AG09309 (cell line): ENCODE results near the gene SLC17A5.
A peak's percentile ranks its signal among the peaks of the same experiment; 100 is the strongest.
"Not testable (repeated sequence)": the region's sequence is repeated elsewhere in the genome, so short reads cannot be mapped to it uniquely, and the experiment has no call there.

ENCODE experiments used
- DNase-seq: peaks from one replicate; pipeline ENCODE4 v3.0.0-alpha.2; 2010; ENCODE audit warnings: low read depth
- H3K4me3 ChIP-seq: 2 replicates; pipeline ENCODE4 v1.5.1; 2011; ENCODE audit warnings: mild to moderate bottlenecking, low read depth, low read length, moderate library complexity; ENCODE audit not compliant: control insufficient read depth
- CTCF ChIP-seq: IDR thresholded peaks from 2 replicates; pipeline ENCODE4 v1.5.1; 2011; ENCODE audit warnings: mild to moderate bottlenecking, low read depth, low read length, inconsistent platforms; ENCODE audit not compliant: insufficient read depth, control insufficient read depth; ENCODE audit errors: missing control alignments

SLC17A5 gene

GRCh38 chr6:73580247-73581149 lies 73.3 kb downstream of the SLC17A5 start:
- peak; percentile 98 for DNase-seq
- peak; percentile 53 for TF ChIP-seq CTCF
- H3K4me3 ChIP-seq: peak overlapping the region; percentile 29

GRCh38 chr6:73579851-73580246 lies 73.9 kb downstream of the SLC17A5 start:
- no peak for TF ChIP-seq CTCF
- no peak overlapping the region for H3K4me3 ChIP-seq
- peak; percentile 78 for DNase-seq

GRCh38 chr6:73579389-73579788 lies 74.4 kb downstream of the SLC17A5 start:
- no peak for DNase-seq
- H3K4me3 ChIP-seq: no peak overlapping the region
- TF ChIP-seq CTCF: no peak

- DNase-seq: no peak
- TF ChIP-seq CTCF: no peak
- H3K4me3 ChIP-seq: no peak overlapping the region
Measured at GRCh38 chr6:73577676-73578075, 76.1 kb downstream of the SLC17A5 start.

- H3K4me3 ChIP-seq, DNase-seq: not testable (repeated sequence)
Measured at GRCh38 chr6:73572531-73572930, 81.3 kb downstream of the SLC17A5 start.

GRCh38 chr6:73571218-73572181 lies 82.3 kb downstream of the SLC17A5 start:
- DNase-seq, H3K4me3 ChIP-seq: not testable (repeated sequence)

- no peak overlapping the region for H3K4me3 ChIP-seq
- no peak for TF ChIP-seq CTCF
- DNase-seq: no peak
Measured at GRCh38 chr6:73569121-73569520, 84.7 kb downstream of the SLC17A5 start.
